NCI-H748 (cell line): ENCODE results near the gene MERTK.
"Not testable (repeated sequence)": the region's sequence is repeated elsewhere in the genome, so short reads cannot be mapped to it uniquely, and the experiment has no call there.

Source experiments
- DNase-seq: peaks from one replicate; lab custom pipeline; 2025; ENCODE audit not compliant: unreplicated experiment; lab: John Stamatoyannopoulos, UW

MERTK gene

GRCh38 chr2:112039556-112039955 lies 141.1 kb downstream of the MERTK start:
- not testable (repeated sequence) for DNase-seq

GRCh38 chr2:112040066-112040465 lies 141.7 kb downstream of the MERTK start:
- DNase-seq: not testable (repeated sequence)

GRCh38 chr2:112041460-112041859 lies 143.1 kb downstream of the MERTK start:
- not testable (repeated sequence) for DNase-seq

- no peak for DNase-seq
These were observed 147.1 kb downstream of the MERTK start for GRCh38 chr2:112045446-112046014.

- no peak for DNase-seq
These were observed 147.8 kb downstream of the MERTK start for GRCh38 chr2:112046231-112046630.

GRCh38 chr2:112047537-112048235 lies 149.3 kb downstream of the MERTK start:
- DNase-seq: no peak

- DNase-seq: no peak
These were observed 149.8 kb downstream of the MERTK start for GRCh38 chr2:112048236-112048592.

- peak; percentile 44 for DNase-seq
These were observed 150.5 kb downstream of the MERTK start for GRCh38 chr2:112048887-112049286.

GRCh38 chr2:112050316-112050715 lies 151.9 kb downstream of the MERTK start:
- no peak for DNase-seq

- DNase-seq: peak; percentile 92
These were observed 155.8 kb downstream of the MERTK start for GRCh38 chr2:112053917-112054846.

GRCh38 chr2:112054847-112055729 lies 156.7 kb downstream of the MERTK start, which contains the start of gene TMEM87B:
TSS of gene TMEM87B (plus strand) at chr2:112055269. CDS start at chr2:112055592, 323 bp downstream.
- DNase-seq: peak; percentile 91

- peak; percentile 56 for DNase-seq
These were observed 157.6 kb downstream of the MERTK start for GRCh38 chr2:112055730-112056625.

- DNase-seq: no peak
These were observed 158.2 kb downstream of the MERTK start for GRCh38 chr2:112056626-112056987.

- DNase-seq: no peak
These were observed 161.3 kb downstream of the MERTK start for GRCh38 chr2:112059671-112060070.

GRCh38 chr2:112061299-112061698 lies 162.9 kb downstream of the MERTK start:
- no peak for DNase-seq

- no peak for DNase-seq
These were observed 163.4 kb downstream of the MERTK start for GRCh38 chr2:112061840-112062239.

GRCh38 chr2:112062894-112063293 lies 164.5 kb downstream of the MERTK start:
- DNase-seq: no peak

- DNase-seq: no peak
These were observed 167.1 kb downstream of the MERTK start for GRCh38 chr2:112065486-112065885.

- no peak for DNase-seq
These were observed 167.6 kb downstream of the MERTK start for GRCh38 chr2:112065966-112066365.

- DNase-seq: not testable (repeated sequence)
These were observed 171.4 kb downstream of the MERTK start for GRCh38 chr2:112069794-112070193.
